ENCODE results near the gene SNX20. TPM values are rescaled to one million over a fixed set of nuclear protein-coding genes. Genes with fewer than 3 reads are reported as not detected.

SNX20 gene
- total and polyA plus RNA-seq, 10 of the 15 experiments (the other 5 are each of a cell fraction or from before 2014, with no cell fraction given) = 4.6 to 30.8 (median 21.9) TPM

- ChIA-PET CTCF (interaction anchor here (0.9 to 1.1 kb wide), 3 partner anchors 9 to 13 kb away, joined by 3 read pairs; partner anchors contain the start of gene SNX20), POLR2A (interaction anchor here (0.9 to 1.0 kb wide), 3 partner anchors 8 to 51 kb away, joined by 3 read pairs; partner anchors contain the start of genes CYLD and SNX20)
- no TSS peak for BruUV-seq (replicated peaks)
Measured at GRCh38 chr16:50690177-50690576, 9.1 kb upstream of the SNX20 start.

More at GRCh38 chr16:50690177-50690576, 9.1 kb upstream of the SNX20 start:
- FAIRE-seq (no peak), DNase-seq (ENCODE audit: low read depth, low spot score) (no peak), ATAC-seq (peak; percentile 30; the same call in 2 of the 3 replicates)
- Histone ChIP-seq H3K4me2 (ENCODE audit: control insufficient read depth, insufficient read depth) (peak overlapping the region; percentile 15; the same call in 1 of the 2 replicates), H3K27me3 (replicated peaks in 1 of 2; ENCODE audit: control insufficient read depth in 2 of 2, insufficient read depth in 2 of 2, low read length in 1 of 2) (no peaks in the 10 kb centered on the region), H3K36me3 (ENCODE audit: control insufficient read depth in 2 of 2, insufficient read depth in 2 of 2, low read length in 1 of 2) (no peaks in the 10 kb centered on the region), H3K79me2 (ENCODE audit: control insufficient read depth, insufficient read depth, low read length) (peaks cover 17% of the 10 kb centered on the region), H2AFZ (ENCODE audit: control insufficient read depth, low read depth, low read length) (no peak overlapping the region), H3K27ac (ENCODE audit: control insufficient read depth, insufficient read depth) (no peak overlapping the region), H3K9me3 (replicated peaks; ENCODE audit: control insufficient read depth, insufficient read depth, low read length) (no peaks in the 10 kb centered on the region), H3K4me1 (ENCODE audit: control insufficient read depth, insufficient read depth, low read length) (peaks cover 29% of the 10 kb centered on the region), H3K9ac (ENCODE audit: control insufficient read depth, insufficient read depth, low read length) (no peak overlapping the region), H4K20me1 (ENCODE audit: control insufficient read depth, insufficient read depth) (no peaks in the 10 kb centered on the region), H3K4me3 (no peak overlapping the region)
- ChIA-PET SMC1A (ENCODE audit: uncharacterized antibody, unreplicated experiment) (interaction anchor here (0.6 to 1.4 kb wide), 4 partner anchors 9 to 689 kb away, joined by 3 to 5 read pairs (median 3); partner anchors contain the start of gene SNX20), RAD21 (ENCODE audit: unreplicated experiment) (interaction anchor here (1.4 to 1.5 kb wide), 2 partner anchors 51 to 56 kb away, joined by 3 to 4 read pairs; partner anchors contain the start of gene CYLD)
- no peak for TF ChIP-seq E2F8 (IDR thresholded peaks at IDR 0.05; ENCODE audit: low read depth, partially characterized antibody)
- no peak for TF ChIP-seq TBL1XR1 (IDR thresholded peaks at IDR 0.05; ENCODE audit: low read depth, low read length)
- TF ChIP-seq ZNF207 (IDR thresholded peaks at IDR 0.05; ENCODE audit: borderline replicate concordance) = no peak
- no peak for TF ChIP-seq ASH2L (IDR thresholded peaks at IDR 0.05; ENCODE audit: borderline replicate concordance, low read depth)
- TF ChIP-seq JUNB (IDR thresholded peaks at IDR 0.05) = peak; percentile 36; the same call in 1 of the 2 replicates
- TF ChIP-seq NFIC (IDR thresholded peaks at IDR 0.05; ENCODE audit: low read depth, low read length) = 0 out of 2 replicates have a peak, but pooled peaks have one; percentile 15
- TF ChIP-seq MEF2A (IDR thresholded peaks at IDR 0.05; ENCODE audit: insufficient read depth, low read depth, low read length) = 0 out of 2 replicates have a peak, but pooled peaks have one; percentile 35
- TF ChIP-seq RELB (IDR thresholded peaks at IDR 0.05; ENCODE audit: low read depth) = 0 out of 2 replicates have a peak, but pooled peaks have one; percentile 46
- TF ChIP-seq ATF7 (IDR thresholded peaks at IDR 0.05; ENCODE audit: low read depth) = 0 out of 2 replicates have a peak, but pooled peaks have one; percentile 16
- TF ChIP-seq FOXK2 (IDR thresholded peaks at IDR 0.05) = no peak
- TF ChIP-seq RUNX3 (IDR thresholded peaks at IDR 0.05; ENCODE audit: low read length) = peak; percentile 58; the same call in 1 of the 2 replicates
- intact Hi-C loops (cut with micrococcal nuclease; ENCODE audit: unreplicated experiment) (no loop called here), in situ Hi-C loops (cut with MboI) (no loop called here)
- 46% methylated on average over 2 of the region's 2 CpGs for WGBS (ENCODE audit: insufficient coverage, insufficient replicate concordance, low lambda C conversion rate, missing lambda C conversion rate)

Measured in GM12878 (cell line).